K562 (cell line): ENCODE measurements around the gene GET4. TPM values are rescaled to one million over a fixed set of nuclear protein-coding genes. Genes with fewer than 3 reads are reported as not detected.

Experiments
- ATAC-seq: fragments of 200-7000 bp; cut with Tn5 transposase; 3 replicates; pipeline ENCODE4 v1.9.1; 2020; ENCODE audit warnings: moderate library complexity
- BruUV-seq: library from RNA; stranded (reverse); fragments of 400-500 nt; replicated peaks from 2 replicates; lab custom pipeline; 2021; lab: Mats Ljungman, UMichigan
- CTCF ChIA-PET: fragments of 300-600 bp; formaldehyde crosslinking; extraction: SDS; loops from one replicate; lab custom pipeline; 2021; ENCODE audit warnings: low intra/inter-chr PET ratio; lab: Yijun Ruan, JAX
- POLR2A ChIA-PET: fragments of 300-600, 350-650 bp; sonication (Branson Sonifier 250); formaldehyde crosslinking; extraction: SDS; loops from one replicate; lab custom pipeline; 2021; ENCODE audit warnings: antibody characterized with exemption, inconsistent platforms; lab: Yijun Ruan, JAX
- DNase-seq, 4 experiments: peaks; one replicate each; pipeline versions ENCODE4 v3.0.0 to v3.0.0-alpha.2; 2011 to 2018; ENCODE audit warnings: low spot score in 3 of 4, mixed read lengths in 3 of 4; ENCODE audit errors: extremely low read depth in 1 of 4
- FAIRE-seq: peaks from 2 replicates; lab custom pipeline; 2011; peaks lifted over from hg19 to GRCh38; lab: Jason Lieb, UNC
- H2AFZ ChIP-seq: 2 replicates; pipeline ENCODE4 v1.6.0; 2011; ENCODE audit warnings: low read depth, low read length, control low read depth, inconsistent platforms
- H3K27ac ChIP-seq: fragments of 200-600 bp; 3 replicates; pipeline ENCODE4 v1.8.0; 2011; ENCODE audit warnings: low read depth, mild to moderate bottlenecking, control low read depth, inconsistent platforms, low read length, moderate library complexity, mixed read lengths; ENCODE audit errors: extremely low read depth
- H3K27me3 ChIP-seq, 2 experiments: fragments of 300-600 bp in 1 of 2; 2 replicates in 1 of 2; 3 replicates in 1 of 2; pipeline versions ENCODE4 v1.6.0 to v1.8.0; 2011; ENCODE audit warnings: inconsistent platforms in 2 of 2, low read length in 2 of 2, mild to moderate bottlenecking in 1 of 2, mixed read lengths in 1 of 2, moderate library complexity in 1 of 2; ENCODE audit not compliant: control insufficient read depth in 2 of 2, insufficient read depth in 2 of 2
- H3K36me3 ChIP-seq: fragments of 300-600 bp; 3 replicates; pipeline ENCODE4 v1.8.0; 2011; ENCODE audit warnings: mild to moderate bottlenecking, low read length, inconsistent platforms; ENCODE audit not compliant: control insufficient read depth, insufficient read depth
- H3K4me1 ChIP-seq, 2 experiments: fragments of 200-600 bp in 1 of 2; replicated peaks in 1 of 2; 2 replicates in 1 of 2; 3 replicates in 1 of 2; pipeline versions ENCODE4 v1.5.1 to v1.8.0; 2011; ENCODE audit warnings: inconsistent platforms in 2 of 2, low read length in 2 of 2, mild to moderate bottlenecking in 1 of 2, mixed read lengths in 1 of 2, moderate library complexity in 1 of 2; ENCODE audit not compliant: control insufficient read depth in 2 of 2, insufficient read depth in 2 of 2
- H3K4me2 ChIP-seq: 2 replicates; pipeline ENCODE4 v1.6.1; 2011; ENCODE audit warnings: low read length, control low read depth, inconsistent platforms, mixed read lengths; ENCODE audit not compliant: insufficient read depth
- H3K4me3 ChIP-seq: fragments of 200-600 bp; sonication (generic), shearing (Covaris generic); 2 replicates; pipeline ENCODE4 v1.5.1; 2016; ENCODE audit warnings: control low read depth, inconsistent platforms
- H3K79me2 ChIP-seq: fragments of 200-600 bp; 3 replicates; pipeline ENCODE4 v1.8.0; 2011; ENCODE audit warnings: low read length, inconsistent platforms; ENCODE audit not compliant: control insufficient read depth, insufficient read depth
- H3K9ac ChIP-seq, 2 experiments: 2 replicates each; pipeline versions ENCODE4 v1.6.0 to v1.6.1; 2011; ENCODE audit warnings: low read depth in 2 of 2, low read length in 2 of 2, control low read depth in 1 of 2, inconsistent platforms in 1 of 2, mild to moderate bottlenecking in 1 of 2, mixed read lengths in 1 of 2; ENCODE audit not compliant: insufficient read depth in 1 of 2
- H3K9me1 ChIP-seq: one replicate; pipeline ENCODE4 v1.6.0; 2011; ENCODE audit warnings: inconsistent platforms, mild to moderate bottlenecking, low read length, moderate library complexity; ENCODE audit not compliant: control insufficient read depth, insufficient read depth
- H3K9me3 ChIP-seq: replicated peaks from 2 replicates; pipeline ENCODE4 v1.5.1; 2011; ENCODE audit warnings: low read depth, low read length, inconsistent platforms; ENCODE audit not compliant: control insufficient read depth, insufficient read depth
- H4K20me1 ChIP-seq: replicated peaks from 2 replicates; pipeline ENCODE4 v1.6.1; 2011; ENCODE audit warnings: low read length, inconsistent platforms, mixed read lengths; ENCODE audit not compliant: control insufficient read depth, insufficient read depth
- BACH1 ChIP-seq: fragments of 200-800 bp; sonication (Bioruptor generic); IDR thresholded peaks from 2 replicates; pipeline ENCODE4 v1.6.1; 2016; ENCODE audit warnings: missing genetic modification characterization, missing compliant biosample characterization
- FOXA3 ChIP-seq, 2 experiments: fragments of 450-650 bp in 1 of 2; sonication (generic) in 1 of 2; formaldehyde crosslinking; IDR thresholded peaks in 1 of 2; conservative IDR thresholded peaks in 1 of 2; 2 replicates each; pipeline versions ENCODE4 v1.4.0 to v1.8.0; 2020 to 2022; ENCODE audit warnings: mild to moderate bottlenecking in 2 of 2, missing genetic modification reagents in 1 of 2
- KDM1A ChIP-seq, 2 experiments: fragments of 450-650 bp; IDR thresholded peaks; 2 replicates each; pipeline ENCODE4 v1.6.1; 2016; ENCODE audit warnings: mild to moderate bottlenecking in 2 of 2
- NCOA2 ChIP-seq, 2 experiments: fragments of 450-650 bp; IDR thresholded peaks; 2 replicates each; pipeline ENCODE4 v1.6.1; 2018; ENCODE audit warnings: mild to moderate bottlenecking in 2 of 2, moderate library complexity in 1 of 2; ENCODE audit not compliant: partially characterized antibody in 2 of 2
- NFXL1 ChIP-seq: fragments of 450-650 bp; formaldehyde crosslinking; IDR thresholded peaks from 2 replicates; pipeline ENCODE4 v1.4.0; 2021; ENCODE audit warnings: mild to moderate bottlenecking
- NR3C1 ChIP-seq: sonication (generic); formaldehyde crosslinking; IDR thresholded peaks from 2 replicates; pipeline ENCODE4 v1.8.1; 2022; ENCODE audit warnings: missing genetic modification reagents
- POLR2H ChIP-seq: IDR thresholded peaks from 2 replicates; pipeline ENCODE4 v1.6.1; 2016; ENCODE audit warnings: missing genetic modification characterization, low read depth, mild to moderate bottlenecking, control low read depth, missing compliant biosample characterization, moderate library complexity
- SFPQ ChIP-seq: fragments of 200-400 bp; formaldehyde crosslinking; IDR thresholded peaks from 2 replicates; pipeline ENCODE4 v1.6.1; 2017; ENCODE audit warnings: mild to moderate bottlenecking, low read depth, low read length, moderate library complexity
- SLC30A9 ChIP-seq: fragments of 250-450 bp; sonication (Bioruptor Pico); IDR thresholded peaks from 2 replicates; pipeline ENCODE4 v1.8.0; 2022; ENCODE audit warnings: mild to moderate bottlenecking, moderate library complexity
- SPI1 ChIP-seq: IDR thresholded peaks from 2 replicates; pipeline ENCODE4 v1.6.1; 2011; ENCODE audit warnings: low read depth, low read length, control low read depth, borderline replicate concordance
- TCFL5 ChIP-seq: fragments of 250-450 bp; sonication (Bioruptor Pico); conservative IDR thresholded peaks from 2 replicates; pipeline ENCODE4 v1.6.1; 2021; ENCODE audit warnings: mild to moderate bottlenecking, moderate library complexity, matching md5 sums
- XRCC3 ChIP-seq: fragments of 450-650 bp; IDR thresholded peaks from 2 replicates; pipeline ENCODE4 v1.6.1; 2017; ENCODE audit warnings: mild to moderate bottlenecking, moderate library complexity
- XRCC5 ChIP-seq: fragments of 200-400 bp; formaldehyde crosslinking; IDR thresholded peaks from 2 replicates; pipeline ENCODE4 v1.6.1; 2017; ENCODE audit warnings: low read depth, mild to moderate bottlenecking, low read length
- ZC3H11A ChIP-seq: IDR thresholded peaks from 2 replicates; pipeline ENCODE4 v1.6.1; 2012; ENCODE audit warnings: low read depth, low read length, improper control_type of control experiment
- ZNF583 ChIP-seq: fragments of 250-450 bp; sonication (Bioruptor Pico); IDR thresholded peaks from 2 replicates; pipeline ENCODE4 v1.4.0; 2020
- ZNF655 ChIP-seq: fragments of 250-450 bp; sonication (Bioruptor Pico); IDR thresholded peaks from 2 replicates; pipeline ENCODE4 v1.5.0; 2021
- ZSCAN29 ChIP-seq: fragments of 450-650 bp; IDR thresholded peaks from 2 replicates; pipeline ENCODE4 v1.6.1; 2017
- WGBS: fragments of 100-300 bp; shearing (Covaris generic); methylation state at CpG from one replicate; pipeline ENCODE4 v1.1.6; 2016; ENCODE audit warnings: low coverage, mixed read lengths; ENCODE audit not compliant: insufficient coverage; ENCODE audit errors: missing lambda C conversion rate; 5-methylcytosine and 5-hydroxymethylcytosine counted together
- in situ Hi-C: fragments of 300-500 bp; cut with MboI; formaldehyde crosslinking; loops from 4 replicates; pipeline ENCODE4 v1.15.0; 2018; ENCODE audit warnings: inconsistent platforms, mixed read lengths
- intact Hi-C: fragments of 100-400 bp; cut with micrococcal nuclease; formaldehyde crosslinking; loops from 2 replicates; pipeline ENCODE4 v1.14.2; 2022
- polyA plus RNA-seq, 8 experiments: library from polyadenylated mRNA; depleted of rRNA in 4 of 8; stranded (reverse) in 5 of 8; unstranded in 3 of 8; fragments of >200 nt; fragmentation: Nextera tagmentation in 2 of 8; fragmentation: Illumina TruSeq in 1 of 8; extraction: Ambion mirVana in 2 of 8; extraction: Trizol in 1 of 8; gene quantifications; 2 replicates each; pipeline versions ENCODE4 v1.2.1 to v1.2.3, GENCODE V29; 2011 to 2014; ENCODE audit warnings: inconsistent platforms in 1 of 8, missing spikeins in 1 of 8
- total RNA-seq, 7 experiments: library from RNA; depleted of rRNA in 6 of 7; stranded (reverse); fragments of >200 nt in 6 of 7; fragmentation: Illumina TruSeq in 2 of 7; extraction: Trizol in 2 of 7; gene quantifications; 2 replicates each; pipeline versions ENCODE4 v1.2.1 to v1.2.3, GENCODE V29; 2011 to 2021; ENCODE audit warnings: low replicate concordance in 1 of 7

The GET4 gene
- total and polyA plus RNA-seq, 9 of the 15 experiments (the other 6 are each of a cell fraction or from before 2014, with no cell fraction given): 0.99 to 122 (median 40.4) TPM

GRCh38 chr7:915291-916218, 39.2 kb downstream of the GET4 start:
- Histone ChIP-seq H4K20me1 (no peaks in the 10 kb centered on the region), H3K4me3 (no peak overlapping the region), H3K79me2 (no peaks in the 10 kb centered on the region), H2AFZ (no peak overlapping the region), H3K27me3 (peaks cover 8 to 39% of the 10 kb centered on the region in 2 experiments; a peak in 4 of 5 replicates), H3K9me3 (no peaks in the 10 kb centered on the region), H3K36me3 (no peaks in the 10 kb centered on the region), H3K9me1 (no peaks in the 10 kb centered on the region), H3K4me1 (peaks cover 0 to 46% of the 10 kb centered on the region in 2 experiments; a peak in 2 of 5 replicates), H3K4me2 (no peak overlapping the region)
- intact Hi-C loops (no loop called here), in situ Hi-C loops (no loop called here)
- CTCF ChIA-PET: no interaction called here
- DNase-seq (no peak), ATAC-seq (no peak)
- 25% methylated on average over 33 of the region's 43 CpGs for WGBS
- no peak for TF ChIP-seq ZNF655 (CRISPR knock-in tag)
- no peak for TF ChIP-seq ZSCAN29
- no peak for TF ChIP-seq NCOA2 (IDR thresholded peaks at IDR 0.05; ENCODE audit: partially characterized antibody in 2 of 2)
- TF ChIP-seq SLC30A9 (CRISPR knock-in tag): no peak
- no peak for TF ChIP-seq POLR2H
- TF ChIP-seq FOXA3 (CRISPR knock-in tag; conservative IDR thresholded peaks at IDR 0.05 in 1 of 2, IDR thresholded peaks at IDR 0.05 in 1 of 2): no peak
- TF ChIP-seq KDM1A (IDR thresholded peaks at IDR 0.05): no peak
- no peak for TF ChIP-seq SFPQ
- no peak for TF ChIP-seq ZC3H11A
- no peak for TF ChIP-seq SPI1
- no peak for TF ChIP-seq ZNF583 (CRISPR knock-in tag)
- TF ChIP-seq NR3C1 (CRISPR knock-in tag): no peak
- no peak for TF ChIP-seq NFXL1
- TF ChIP-seq TCFL5 (CRISPR knock-in tag): no peak
- TF ChIP-seq BACH1 (tag): no peak
- TF ChIP-seq XRCC5: no peak
- TF ChIP-seq XRCC3: no peak
- TF ChIP-seq, all 486 proteins: peak for 0
- Histone ChIP-seq H3K27ac (no peak overlapping the region), H3K9ac (peak overlapping the region in 1 of 2 experiments; percentile 17; a peak in 2 of 4 replicates)
- no peak for FAIRE-seq
- POLR2A ChIA-PET: no interaction called here
- BruUV-seq: no TSS peak
